Subcutaneous abdominal adipose tissue (tissue), 5 donors: ENCODE data around the gene ADCY4.

Source experiments
- H3K27ac ChIP-seq: one replicate; pipeline ENCODE4 v1.7.0; 2013; ENCODE audit warnings: low read depth, mild to moderate bottlenecking, inconsistent platforms, low read length, moderate library complexity
- H3K27me3 ChIP-seq, 5 donors: one replicate each; pipeline ENCODE4 v1.7.0; 2013; ENCODE audit warnings: low read length in 5 of 5, inconsistent platforms in 1 of 5; ENCODE audit not compliant: control insufficient read depth in 5 of 5, insufficient read depth in 4 of 5
- H3K36me3 ChIP-seq, 5 donors: one replicate each; pipeline ENCODE4 v1.7.0; 2013; ENCODE audit warnings: low read length in 5 of 5; ENCODE audit not compliant: control insufficient read depth in 5 of 5, insufficient read depth in 5 of 5
- H3K4me1 ChIP-seq, 5 donors: one replicate each; pipeline ENCODE4 v1.7.0; 2013; ENCODE audit warnings: low read length in 5 of 5, mild to moderate bottlenecking in 3 of 5, moderate library complexity in 1 of 5; ENCODE audit not compliant: control insufficient read depth in 5 of 5, insufficient read depth in 5 of 5
- H3K4me3 ChIP-seq, 5 donors: one replicate each; pipeline ENCODE4 v1.7.0; 2013; ENCODE audit warnings: low read length in 5 of 5, low read depth in 1 of 5
- H3K9ac ChIP-seq, 5 donors: one replicate each; pipeline ENCODE4 v1.7.0; 2013; ENCODE audit warnings: low read length in 5 of 5, mild to moderate bottlenecking in 4 of 5, moderate library complexity in 3 of 5
- H3K9me3 ChIP-seq, 5 donors: one replicate each; pipeline ENCODE4 v1.7.0; 2013; ENCODE audit warnings: low read length in 5 of 5; ENCODE audit not compliant: control insufficient read depth in 5 of 5
- donor health status: healthy.
- donor health status: healthy.
- donor health status: healthy.
- donor health status: healthy.
- donor health status: healthy.

Gene ADCY4

GRCh38 chr14:24300326-24300980 is 34.4 kb downstream of the ADCY4 start:
- Histone ChIP-seq H3K36me3 (peaks cover 6 to 55% (median 52%) of the 10 kb centered on the region in 5 donors), H3K4me1 (peaks cover 10 to 39% (median 33%) of the 10 kb centered on the region in 5 donors), H3K9ac (peak overlapping the region; percentile 78 to 96 (median 92)), H3K4me3 (peak overlapping the region; percentile 91 to 96 (median 95)), H3K9me3 (no peaks in the 10 kb centered on the region), H3K27me3 (no peaks in the 10 kb centered on the region), H3K27ac (peak overlapping the region; percentile 84)

GRCh38 chr14:24299255-24300191 is 35.3 kb downstream of the ADCY4 start, which contains the start of the genes DHRS1 and NOP9:
Gene DHRS1, minus strand, starts transcription at chr14:24299780. Its CDS starts 674 bp downstream, at chr14:24299106.
Gene NOP9, plus strand, starts transcription at chr14:24299850. Its CDS starts 105 bp downstream, at chr14:24299955.
- Histone ChIP-seq H3K9me3 (no peaks in the 10 kb centered on the region), H3K9ac (peak within 1 kb of the TSS; percentile 78 to 96 (median 92)), H3K27me3 (no peaks in the 10 kb centered on the region), H3K27ac (peak within 1 kb of the TSS; percentile 84), H3K36me3 (peaks cover 6 to 50% (median 46%) of the 10 kb centered on the region in 5 donors), H3K4me1 (peaks cover 10 to 39% (median 33%) of the 10 kb centered on the region in 5 donors), H3K4me3 (peak within 1 kb of the TSS; percentile 91 to 96 (median 95))

GRCh38 chr14:24298892-24299254 is 36.0 kb downstream of the ADCY4 start:
- Histone ChIP-seq H3K36me3 (peaks cover 6 to 43% (median 39%) of the 10 kb centered on the region in 5 donors), H3K27me3 (no peaks in the 10 kb centered on the region), H3K9me3 (no peaks in the 10 kb centered on the region), H3K9ac (peak overlapping the region; percentile 44 to 94 (median 91)), H3K4me1 (peaks cover 10 to 39% (median 33%) of the 10 kb centered on the region in 5 donors), H3K4me3 (peak overlapping the region; percentile 79 to 96 (median 91)), H3K27ac (peak overlapping the region; percentile 84)

- H3K9ac ChIP-seq: peak overlapping the region in 1 of 5 donors; percentile 7
- peaks cover 1 to 34% (median 28%) of the 10 kb centered on the region in 5 donors for H3K36me3 ChIP-seq
- no peak overlapping the region for H3K4me3 ChIP-seq
- H3K27ac ChIP-seq: peak overlapping the region; percentile 38
- no peaks in the 10 kb centered on the region for H3K27me3 ChIP-seq
- H3K9me3 ChIP-seq: no peaks in the 10 kb centered on the region
- H3K4me1 ChIP-seq: peaks cover 10 to 39% (median 33%) of the 10 kb centered on the region in 5 donors
These were observed 37.5 kb downstream of the ADCY4 start for GRCh38 chr14:24297190-24297964.

DNA sequence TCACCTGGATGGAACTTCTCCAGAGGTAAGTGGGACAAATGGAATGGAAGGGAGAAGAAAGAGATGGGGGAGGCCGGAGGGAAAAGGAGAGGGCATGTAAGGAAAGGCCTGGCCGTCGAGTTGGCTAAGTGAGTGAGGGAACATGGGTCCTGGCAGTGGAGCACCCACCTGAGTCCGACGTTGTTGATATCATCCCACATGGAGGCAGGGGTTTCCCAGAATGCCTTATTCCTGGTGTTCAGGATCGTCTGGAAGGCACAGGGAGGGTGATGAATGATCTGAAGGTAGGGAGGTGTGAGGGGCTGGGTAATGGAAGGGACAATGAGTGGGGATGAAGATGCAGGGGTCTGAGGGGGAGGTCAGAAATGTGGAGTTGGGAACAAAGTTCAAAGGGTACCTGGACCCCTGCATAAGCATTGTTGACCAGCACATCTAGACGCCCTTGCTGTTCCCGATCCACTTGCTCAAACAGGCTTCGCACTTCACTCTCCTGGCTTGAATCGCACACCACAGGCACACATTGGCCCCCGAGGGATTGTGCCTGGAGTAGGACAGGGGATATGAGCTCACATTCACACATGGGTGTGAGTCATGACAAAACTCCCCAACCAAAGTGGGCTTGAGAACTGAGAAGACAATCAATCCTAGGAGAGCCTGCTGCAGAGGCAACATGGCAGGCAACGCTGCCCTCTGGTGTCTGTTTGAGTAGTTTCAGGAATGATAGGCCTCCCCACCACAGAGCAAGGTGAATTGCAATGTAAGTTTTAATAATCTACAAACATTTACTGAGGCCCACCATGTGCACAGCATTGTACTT is 38.3 kb downstream of the ADCY4 start:
- H3K4me1 ChIP-seq: peaks cover 10 to 39% (median 33%) of the 10 kb centered on the region in 5 donors
- peaks cover 0 to 34% (median 28%) of the 10 kb centered on the region in 5 donors for H3K36me3 ChIP-seq
- H3K9ac ChIP-seq: peak overlapping the region in 1 of 5 donors; percentile 56
- no peaks in the 10 kb centered on the region for H3K9me3 ChIP-seq
- peak overlapping the region in 1 of 5 donors; percentile 15 for H3K4me3 ChIP-seq
- H3K27ac ChIP-seq: peak overlapping the region; percentile 38
- no peaks in the 10 kb centered on the region for H3K27me3 ChIP-seq

GRCh38 chr14:24293525-24293924 is 41.3 kb downstream of the ADCY4 start:
- Histone ChIP-seq H3K36me3 (peaks cover 0 to 55% (median 49%) of the 10 kb centered on the region in 5 donors), H3K27ac (no peak overlapping the region), H3K4me1 (peaks cover 3 to 16% (median 9%) of the 10 kb centered on the region in 5 donors), H3K9ac (no peak overlapping the region), H3K4me3 (no peak overlapping the region), H3K9me3 (no peaks in the 10 kb centered on the region), H3K27me3 (no peaks in the 10 kb centered on the region)

GRCh38 chr14:24292118-24292807 is 42.6 kb downstream of the ADCY4 start:
- Histone ChIP-seq H3K36me3 (peaks cover 0 to 55% (median 49%) of the 10 kb centered on the region in 5 donors), H3K27me3 (no peaks in the 10 kb centered on the region), H3K9me3 (no peaks in the 10 kb centered on the region), H3K27ac (no peak overlapping the region), H3K4me1 (peaks cover 3 to 10% (median 7%) of the 10 kb centered on the region in 5 donors), H3K4me3 (no peak overlapping the region), H3K9ac (no peak overlapping the region)

- Histone ChIP-seq H3K36me3 (peaks cover 0 to 53% (median 49%) of the 10 kb centered on the region in 5 donors), H3K27ac (no peak overlapping the region), H3K4me3 (no peak overlapping the region), H3K27me3 (no peaks in the 10 kb centered on the region), H3K4me1 (peaks cover under 1 to 3% (median 3%) of the 10 kb centered on the region in 5 donors), H3K9me3 (no peaks in the 10 kb centered on the region), H3K9ac (no peak overlapping the region)
These were observed 43.3 kb downstream of the ADCY4 start for GRCh38 chr14:24291446-24292117.
